Right atrium auricular region (tissue), 2 donors: Measurements from ENCODE around the gene SCARF2. TPM values are rescaled to one million over a fixed set of nuclear protein-coding genes. Genes with fewer than 3 reads are reported as not detected.

Experiments used
- DNase-seq: peaks from one replicate; pipeline ENCODE4 v3.0.0-alpha.2; 2019; ENCODE audit warnings: low spot score
- H3K27ac ChIP-seq, 2 donors: fragments of 200-600 bp; sonication (generic); 1 replicate in 1 of 2; 2 replicates in 1 of 2; pipeline ENCODE4 v1.5.1; 2016 to 2019
- H3K27me3 ChIP-seq, 2 donors: fragments of 200-600 bp; sonication (generic); one replicate each; pipeline versions ENCODE4 v1.5.1 to v1.6.0; 2017 to 2019
- H3K36me3 ChIP-seq: fragments of 200-600 bp; sonication (generic); one replicate; pipeline ENCODE4 v1.5.1; 2016
- H3K4me1 ChIP-seq, 2 donors: fragments of 200-600 bp; sonication (generic); one replicate each; pipeline versions ENCODE4 v1.5.1 to v1.6.0; 2017 to 2019
- H3K4me3 ChIP-seq, 2 donors: fragments of 200-600 bp; sonication (generic); 1 replicate in 1 of 2; 2 replicates in 1 of 2; pipeline ENCODE4 v1.5.1; 2017 to 2019; ENCODE audit warnings: mild to moderate bottlenecking in 1 of 2, moderate library complexity in 1 of 2
- H3K9me3 ChIP-seq, 2 donors: fragments of 200-600 bp; sonication (generic); one replicate each; pipeline ENCODE4 v1.5.1; 2019
- total RNA-seq, 2 donors: library from RNA; depleted of rRNA; stranded (reverse); fragments of >200 nt; gene quantifications; one replicate each; pipeline ENCODE4 v1.1.0, GENCODE V29; 2016
- TF ChIP-seq, protein P1 (sequence below), 2 donors: fragments of 200-600 bp; sonication (generic); IDR thresholded peaks; one replicate each; pipeline ENCODE4 v1.5.1; 2019; ENCODE audit warnings: antibody characterized with exemption in 2 of 2

SCARF2 gene
- total RNA-seq, 2 donors from 2014 or later = 6.5 to 11.0 TPM

DNA sequence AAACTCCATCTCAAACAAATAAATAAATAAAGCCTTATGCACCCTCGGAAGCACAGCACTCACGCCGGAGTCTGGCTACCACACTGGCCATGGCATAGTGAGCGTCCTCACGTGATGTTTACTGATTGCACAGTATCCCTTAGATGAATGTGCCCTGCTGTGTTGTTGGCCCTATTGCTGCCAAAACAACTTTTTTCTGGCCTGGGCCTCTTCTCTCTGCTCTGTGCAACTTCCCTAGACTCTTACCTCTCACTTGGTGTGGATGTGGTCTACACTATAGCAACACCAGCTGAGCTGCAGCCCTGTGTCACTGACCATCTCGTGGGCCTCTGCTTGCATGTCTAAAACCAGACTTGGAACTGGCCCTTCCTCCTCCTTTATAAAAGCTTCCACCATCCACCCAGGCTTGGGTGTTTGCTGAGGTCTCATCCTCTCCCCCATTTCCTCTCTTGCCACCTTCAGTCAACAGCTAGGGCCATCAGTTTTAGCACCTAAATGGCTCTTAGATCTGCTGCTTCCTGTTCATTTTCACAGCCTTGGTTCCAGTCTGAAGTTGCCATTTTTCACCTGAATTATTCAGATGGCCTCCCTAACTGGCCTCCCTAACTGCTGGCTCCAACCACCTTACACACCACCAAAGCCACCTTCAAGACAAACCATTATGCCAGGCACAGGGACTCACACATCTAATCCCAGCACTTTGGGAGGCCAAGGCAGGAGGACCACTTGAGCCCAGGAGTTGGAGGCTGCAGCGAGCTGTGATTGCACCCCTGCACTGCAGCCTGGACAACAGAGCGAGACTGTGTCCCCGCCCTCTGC, 34.5 kb downstream of the SCARF2 start:
- Histone ChIP-seq H3K4me1 (no peaks in the 10 kb centered on the region), H3K36me3 (peaks cover 27% of the 10 kb centered on the region), H3K9me3 (no peaks in the 10 kb centered on the region), H3K27me3 (no peaks in the 10 kb centered on the region), H3K27ac (no peak overlapping the region), H3K4me3 (no peak overlapping the region)
- TF ChIP-seq, protein P1, sequence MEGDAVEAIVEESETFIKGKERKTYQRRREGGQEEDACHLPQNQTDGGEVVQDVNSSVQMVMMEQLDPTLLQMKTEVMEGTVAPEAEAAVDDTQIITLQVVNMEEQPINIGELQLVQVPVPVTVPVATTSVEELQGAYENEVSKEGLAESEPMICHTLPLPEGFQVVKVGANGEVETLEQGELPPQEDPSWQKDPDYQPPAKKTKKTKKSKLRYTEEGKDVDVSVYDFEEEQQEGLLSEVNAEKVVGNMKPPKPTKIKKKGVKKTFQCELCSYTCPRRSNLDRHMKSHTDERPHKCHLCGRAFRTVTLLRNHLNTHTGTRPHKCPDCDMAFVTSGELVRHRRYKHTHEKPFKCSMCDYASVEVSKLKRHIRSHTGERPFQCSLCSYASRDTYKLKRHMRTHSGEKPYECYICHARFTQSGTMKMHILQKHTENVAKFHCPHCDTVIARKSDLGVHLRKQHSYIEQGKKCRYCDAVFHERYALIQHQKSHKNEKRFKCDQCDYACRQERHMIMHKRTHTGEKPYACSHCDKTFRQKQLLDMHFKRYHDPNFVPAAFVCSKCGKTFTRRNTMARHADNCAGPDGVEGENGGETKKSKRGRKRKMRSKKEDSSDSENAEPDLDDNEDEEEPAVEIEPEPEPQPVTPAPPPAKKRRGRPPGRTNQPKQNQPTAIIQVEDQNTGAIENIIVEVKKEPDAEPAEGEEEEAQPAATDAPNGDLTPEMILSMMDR (IDR thresholded peaks at IDR 0.05) = no peak
- no peak for DNase-seq

DNA sequence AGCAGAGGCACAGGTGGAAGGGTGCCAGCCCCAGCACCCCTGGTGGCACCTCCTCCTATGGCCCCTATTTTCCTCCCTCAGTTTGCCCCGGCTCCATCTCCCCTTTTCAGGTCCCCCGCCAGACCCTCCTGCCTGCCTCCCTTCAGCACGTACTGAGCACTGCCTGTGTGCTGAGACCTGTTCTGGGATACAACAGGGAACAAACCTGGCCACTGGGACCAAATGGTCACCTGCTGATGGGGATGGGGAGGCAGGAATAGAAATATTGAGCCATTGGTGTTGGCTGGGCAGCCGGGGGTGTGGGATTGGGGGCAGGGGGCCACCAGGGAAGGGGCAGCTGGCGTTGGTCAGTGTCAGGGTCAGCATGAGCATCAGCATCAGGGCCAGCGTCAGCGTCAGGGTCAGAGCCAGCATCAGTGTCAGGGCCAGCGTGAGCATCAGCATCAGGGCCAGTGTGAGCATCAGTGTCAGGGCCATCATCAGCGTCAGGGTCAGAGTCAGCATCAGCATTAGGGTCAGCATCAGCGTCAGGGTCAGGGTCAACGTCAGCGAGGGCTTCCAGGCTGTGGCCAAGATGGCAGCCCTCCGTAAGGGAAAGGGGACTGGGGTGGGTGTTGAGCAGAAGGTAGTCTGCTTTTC, 36.1 kb downstream of the SCARF2 start:
- Histone ChIP-seq H3K4me3 (no peak overlapping the region), H3K36me3 (peaks cover 21% of the 10 kb centered on the region), H3K27ac (no peak overlapping the region), H3K4me1 (no peaks in the 10 kb centered on the region), H3K27me3 (no peaks in the 10 kb centered on the region), H3K9me3 (no peaks in the 10 kb centered on the region)
- TF ChIP-seq, protein P1 (IDR thresholded peaks at IDR 0.05) = no peak
- DNase-seq = no peak

DNA sequence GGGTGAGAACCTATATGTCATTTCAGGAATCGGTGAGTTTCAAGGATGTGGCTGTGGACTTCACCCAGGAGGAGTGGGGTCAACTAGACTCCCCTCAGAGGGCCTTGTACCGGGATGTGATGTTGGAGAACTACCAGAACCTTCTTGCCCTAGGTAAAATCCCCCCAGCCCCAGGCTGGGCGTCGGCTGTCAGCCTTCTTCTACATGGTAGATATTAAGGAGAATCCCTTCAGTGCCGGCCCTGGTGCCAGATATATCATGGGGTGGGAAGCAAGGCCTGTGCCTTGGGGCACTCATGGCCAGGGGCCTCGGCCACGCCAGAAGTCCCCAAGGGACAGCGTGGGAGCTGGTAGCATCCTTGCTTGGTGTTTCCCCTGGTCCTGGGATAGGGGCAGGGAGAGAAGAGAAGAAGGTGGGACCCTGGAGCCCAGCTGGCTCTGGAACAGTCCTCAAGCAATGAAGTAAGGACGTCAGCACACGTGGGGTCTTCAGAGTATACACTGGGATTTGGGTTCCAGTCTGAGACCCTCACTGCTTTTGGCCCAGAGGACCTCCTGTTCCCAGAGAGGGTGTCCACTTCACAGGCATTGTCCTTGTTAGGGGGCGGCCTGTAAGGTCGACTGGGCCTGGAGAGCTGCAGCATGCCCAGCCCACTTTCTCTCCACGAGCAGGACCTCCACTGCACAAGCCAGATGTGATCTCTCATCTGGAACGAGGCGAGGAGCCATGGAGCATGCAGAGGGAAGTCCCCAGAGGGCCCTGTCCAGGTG, 36.8 kb downstream of the SCARF2 start:
- Histone ChIP-seq H3K4me3 (no peak overlapping the region), H3K4me1 (no peaks in the 10 kb centered on the region), H3K27me3 (no peaks in the 10 kb centered on the region), H3K27ac (no peak overlapping the region), H3K36me3 (peaks cover 14% of the 10 kb centered on the region), H3K9me3 (no peaks in the 10 kb centered on the region)
- TF ChIP-seq, protein P1 (IDR thresholded peaks at IDR 0.05) = no peak
- no peak for DNase-seq

DNA sequence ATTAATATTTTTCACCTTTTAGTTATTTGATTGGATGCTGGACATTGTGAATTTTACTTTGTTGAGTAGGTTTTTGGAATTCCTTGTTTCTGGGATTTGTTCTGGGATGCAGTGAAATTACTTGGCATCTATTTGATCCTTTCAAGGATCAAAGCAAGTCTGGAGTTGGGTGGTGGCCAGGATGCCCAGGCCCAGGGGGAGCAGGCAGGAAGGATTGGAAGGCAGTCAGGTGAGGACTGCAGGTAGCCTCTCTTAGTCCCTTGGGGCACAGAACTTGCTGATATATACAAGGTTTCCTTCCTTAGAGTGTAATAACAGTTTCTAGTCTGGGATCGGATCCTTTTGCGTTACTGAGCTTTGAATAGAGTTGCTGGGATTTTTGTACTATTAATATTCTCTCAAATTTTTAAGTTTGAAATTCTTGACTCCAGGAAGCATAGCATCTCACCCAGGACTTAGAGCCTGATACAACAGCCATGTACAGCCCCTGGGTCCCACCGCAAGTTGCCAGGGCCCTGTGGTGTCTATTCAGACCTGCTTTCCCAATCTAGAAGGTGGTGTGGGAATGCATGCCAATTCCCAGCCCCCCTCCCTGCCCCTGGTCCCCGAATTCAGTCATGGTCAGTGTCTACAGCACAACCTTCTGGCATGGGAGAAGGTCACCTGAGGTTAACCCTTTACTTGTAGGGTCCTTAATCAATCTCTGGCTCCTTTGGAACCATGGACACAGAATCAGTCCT, 37.6 kb downstream of the SCARF2 start:
- peaks cover 0 to 5% of the 10 kb centered on the region in 2 donors for H3K4me1 ChIP-seq
- no peak overlapping the region for H3K27ac ChIP-seq
- TF ChIP-seq, protein P1 (IDR thresholded peaks at IDR 0.05) = no peak
- no peak overlapping the region for H3K4me3 ChIP-seq
- H3K27me3 ChIP-seq = no peaks in the 10 kb centered on the region
- no peak for DNase-seq
- H3K36me3 ChIP-seq = peaks cover 10% of the 10 kb centered on the region
- H3K9me3 ChIP-seq = no peaks in the 10 kb centered on the region

DNA sequence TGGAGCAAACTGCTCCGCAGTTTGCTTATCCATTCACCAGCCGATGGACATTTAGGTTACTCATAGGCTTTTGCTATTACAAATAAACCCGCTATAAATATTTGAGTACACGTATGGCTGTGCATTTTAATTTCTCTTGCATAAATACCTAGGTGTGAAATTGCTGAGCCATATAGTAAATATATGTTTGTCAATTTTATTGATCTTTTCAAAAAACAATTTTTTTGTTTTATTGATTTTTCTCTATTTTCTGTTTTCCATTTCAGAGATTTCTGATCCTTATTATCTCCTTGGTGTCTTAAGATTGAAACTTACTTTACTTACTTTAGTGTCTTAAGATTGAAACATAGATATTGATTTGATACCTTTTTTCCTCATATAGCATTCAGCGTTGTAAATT, 39.2 kb downstream of the SCARF2 start:
- TF ChIP-seq, protein P1 (IDR thresholded peaks at IDR 0.05) = no peak
- Histone ChIP-seq H3K36me3 (peaks cover 10% of the 10 kb centered on the region), H3K9me3 (no peaks in the 10 kb centered on the region), H3K4me1 (peaks cover 0 to 16% of the 10 kb centered on the region in 2 donors), H3K4me3 (no peak overlapping the region), H3K27me3 (no peaks in the 10 kb centered on the region), H3K27ac (no peak overlapping the region)
- DNase-seq = no peak
